ENCODE measurements around the gene MAP3K15. TPM values are rescaled to one million over a fixed set of nuclear protein-coding genes. Genes with fewer than 3 reads are reported as not detected.

Gene MAP3K15
- polyA plus RNA-seq, 3 donors, result not detected

GRCh38 chrX:19373351-19373891, 141.9 kb downstream of the MAP3K15 start:
- Mint-ChIP-seq H3K9me3 (peaks cover 0 to 9% (median 3%) of the 10 kb centered on the region in 7 donors), H3K4me3 (peak overlapping the region; percentile 71 to 77), H3K27ac (no peak overlapping the region), H3K36me3 (no peaks in the 10 kb centered on the region), H3K4me1 (peaks cover 16% of the 10 kb centered on the region), H3K27me3 (ENCODE audit: low read depth in 3 of 3) (peaks cover 0 to 10% (median 7%) of the 10 kb centered on the region in 3 donors)
- Histone ChIP-seq H3K9ac (ENCODE audit: insufficient read depth, low read length, poor library complexity, severe bottlenecking) (no peak overlapping the region), H3K36me3 (replicated peaks in 1 of 2; ENCODE audit: control insufficient read depth in 1 of 2, insufficient read depth in 2 of 2, low read length in 2 of 2) (no peaks in the 10 kb centered on the region), H3K4me1 (ENCODE audit: control insufficient read depth in 1 of 2, insufficient read depth in 2 of 2, low read length in 2 of 2) (peaks cover 12 to 16% of the 10 kb centered on the region in 2 donors), H3K27ac (ENCODE audit: low read depth in 1 of 2, low read length in 2 of 2) (no peak overlapping the region), H3K79me2 (ENCODE audit: insufficient read depth, low read length) (no peaks in the 10 kb centered on the region), H2AFZ (ENCODE audit: insufficient read depth, low read depth, low read length, poor library complexity, severe bottlenecking) (peak overlapping the region; percentile 76), H3K4me3 (replicated peaks in 1 of 3; ENCODE audit: low read depth in 2 of 3, low read length in 3 of 3) (peak overlapping the region in 1 of 3 experiments; percentile 71), H3K4me2 (replicated peaks; ENCODE audit: extremely low read depth, low read length, poor library complexity, severe bottlenecking) (peak overlapping the region; percentile 75), H3K27me3 (ENCODE audit: control insufficient read depth in 2 of 2, insufficient read depth in 2 of 2, low read length in 2 of 2) (no peaks in the 10 kb centered on the region), H3K9me3 (replicated peaks in 1 of 2; ENCODE audit: control insufficient read depth in 1 of 2, insufficient read depth in 1 of 2, low read length in 2 of 2) (no peaks in the 10 kb centered on the region), H4K20me1 (ENCODE audit: insufficient read depth, low read length) (no peaks in the 10 kb centered on the region)
- WGBS (ENCODE audit: insufficient coverage), result 36% methylated on average over 14 of the region's 23 CpGs
- intact Hi-C loops (cut with micrococcal nuclease), result no loop called here
- peak in 1 of 3 donors; percentile 6 for DNase-seq
- TF ChIP-seq CTCF (IDR thresholded peaks at IDR 0.05), result no peak

GRCh38 chrX:19372547-19373331, 142.6 kb downstream of the MAP3K15 start:
- peak overlapping the region; percentile 76 for H2AFZ ChIP-seq (ENCODE audit: insufficient read depth, low read depth, low read length, poor library complexity, severe bottlenecking)
- H3K9me3 ChIP-seq (replicated peaks in 1 of 2; ENCODE audit: control insufficient read depth in 1 of 2, insufficient read depth in 1 of 2, low read length in 2 of 2), result no peaks in the 10 kb centered on the region
- H3K4me1 ChIP-seq (ENCODE audit: control insufficient read depth in 1 of 2, insufficient read depth in 2 of 2, low read length in 2 of 2), result peaks cover 12 to 16% of the 10 kb centered on the region in 2 donors
- Mint-ChIP-seq H3K36me3 (no peaks in the 10 kb centered on the region), H3K27ac (peak overlapping the region in 4 of 7 donors; percentile 36 to 78 (median 56)), H3K27me3 (ENCODE audit: low read depth in 3 of 3) (peaks cover 0 to 10% (median 4%) of the 10 kb centered on the region in 3 donors), H3K9me3 (peaks cover 0 to 2% (median 0%) of the 10 kb centered on the region in 7 donors), H3K4me3 (peak overlapping the region; percentile 77 to 92), H3K4me1 (peaks cover 16% of the 10 kb centered on the region)
- H3K79me2 ChIP-seq (ENCODE audit: insufficient read depth, low read length), result no peaks in the 10 kb centered on the region
- intact Hi-C loops (cut with micrococcal nuclease), result no loop called here
- H3K36me3 ChIP-seq (replicated peaks in 1 of 2; ENCODE audit: control insufficient read depth in 1 of 2, insufficient read depth in 2 of 2, low read length in 2 of 2), result no peaks in the 10 kb centered on the region
- H3K9ac ChIP-seq (ENCODE audit: insufficient read depth, low read length, poor library complexity, severe bottlenecking), result no peak overlapping the region
- DNase-seq, result peak; percentile 3 to 25 (median 21)
- peak; percentile 15 for TF ChIP-seq CTCF (IDR thresholded peaks at IDR 0.05)
- no peak overlapping the region for H3K27ac ChIP-seq (ENCODE audit: low read depth in 1 of 2, low read length in 2 of 2)
- H3K4me3 ChIP-seq (replicated peaks in 1 of 3; ENCODE audit: low read depth in 2 of 3, low read length in 3 of 3), result peak overlapping the region; percentile 12 to 71 (median 41)
- peak overlapping the region; percentile 75 for H3K4me2 ChIP-seq (replicated peaks; ENCODE audit: extremely low read depth, low read length, poor library complexity, severe bottlenecking)
- no peaks in the 10 kb centered on the region for H3K27me3 ChIP-seq (ENCODE audit: control insufficient read depth in 2 of 2, insufficient read depth in 2 of 2, low read length in 2 of 2)
- H4K20me1 ChIP-seq (ENCODE audit: insufficient read depth, low read length), result no peaks in the 10 kb centered on the region
- 0% methylated on average over 12 of the region's 20 CpGs for WGBS (ENCODE audit: insufficient coverage)

Measured in CD14-positive monocyte (primary cell).